RWPE1 (cell line): Measurements from ENCODE around the gene CDK11A.
"Not testable (repeated sequence)": the region's sequence is repeated elsewhere in the genome, so short reads cannot be mapped to it uniquely, and the experiment has no call there.

Source experiments
- CTCF ChIA-PET: fragments of 350-600 bp; sonication (Branson Sonifier 250); formaldehyde crosslinking; extraction: SDS; loops from one replicate; lab custom pipeline; 2021; lab: Yijun Ruan, JAX
- POLR2A ChIA-PET: fragments of 400-600 bp; formaldehyde crosslinking; extraction: SDS; loops from one replicate; lab custom pipeline; 2020; ENCODE audit warnings: antibody characterized with exemption; ENCODE audit not compliant: low non-redundant PET; lab: Yijun Ruan, JAX
- DNase-seq: peaks from one replicate; pipeline ENCODE4 v3.0.0; 2012; ENCODE audit warnings: low spot score
- H3K27ac ChIP-seq: fragments of 450-650 bp; 2 replicates; pipeline ENCODE4 v1.5.1; 2017
- CTCF ChIP-seq: fragments of 450-650 bp; conservative IDR thresholded peaks from 2 replicates; pipeline ENCODE4 v1.5.1; 2017; ENCODE audit warnings: low read depth, mild to moderate bottlenecking

The CDK11A gene

GRCh38 chr1:1697358-1698183 lies 26.6 kb downstream of the CDK11A start:
- DNase-seq, H3K27ac ChIP-seq, CTCF ChIA-PET, POLR2A ChIA-PET: not testable (repeated sequence)

- POLR2A ChIA-PET: not testable (repeated sequence)
Observed at GRCh38 chr1:1696431-1697357, 27.5 kb downstream of the CDK11A start.

GRCh38 chr1:1692714-1693647 lies 31.2 kb downstream of the CDK11A start, which contains the start of gene SLC35E2B:
Gene SLC35E2B (minus strand): TSS chr1:1692795. CDS start chr1:1676699, 16,096 bp downstream.
- peak; percentile 20 for DNase-seq
- CTCF ChIA-PET, POLR2A ChIA-PET: not testable (repeated sequence)
- H3K27ac ChIP-seq: peak within 1 kb of the TSS; percentile 82

More at GRCh38 chr1:1696431-1697357, 27.5 kb downstream of the CDK11A start:
- CTCF ChIA-PET, DNase-seq, H3K27ac ChIP-seq: not testable (repeated sequence)

GRCh38 chr1:1692324-1692713 lies 31.8 kb downstream of the CDK11A start:
- DNase-seq, CTCF ChIA-PET, POLR2A ChIA-PET: not testable (repeated sequence)
- peak overlapping the region; percentile 82 for H3K27ac ChIP-seq

GRCh38 chr1:1691443-1691842 lies 32.7 kb downstream of the CDK11A start:
- DNase-seq: not testable (repeated sequence)

GRCh38 chr1:1689526-1689925 lies 34.6 kb downstream of the CDK11A start:
- CTCF ChIA-PET, H3K27ac ChIP-seq, POLR2A ChIA-PET, DNase-seq: not testable (repeated sequence)

More at GRCh38 chr1:1691443-1691842, 32.7 kb downstream of the CDK11A start:
- POLR2A ChIA-PET, H3K27ac ChIP-seq, CTCF ChIA-PET: not testable (repeated sequence)

GRCh38 chr1:1687846-1688245 lies 36.3 kb downstream of the CDK11A start:
- TF ChIP-seq CTCF: no peak
- POLR2A ChIA-PET: no interaction called here
- no peak for DNase-seq
- CTCF ChIA-PET: no interaction called here
- H3K27ac ChIP-seq: peak overlapping the region; percentile 91

GRCh38 chr1:1684031-1684681 lies 40.0 kb downstream of the CDK11A start:
- DNase-seq: no peak
- POLR2A ChIA-PET: no interaction called here
- CTCF ChIA-PET: no interaction called here
- TF ChIP-seq CTCF: no peak
- peak overlapping the region; percentile 2 for H3K27ac ChIP-seq
